Vagina (tissue), 2 donors: ENCODE measurements around the gene SPOPL. TPM values are rescaled to one million over a fixed set of nuclear protein-coding genes. Genes with fewer than 3 reads are reported as not detected.
"Not testable (repeated sequence)": the region's sequence is repeated elsewhere in the genome, so short reads cannot be mapped to it uniquely, and the experiment has no call there.

Source experiments
- DNase-seq, 2 donors: peaks; one replicate each; pipeline ENCODE4 v3.0.0-alpha.2; 2017; ENCODE audit errors: extremely low spot score in 2 of 2
- H3K27ac ChIP-seq: fragments of 200-600 bp; sonication (generic); one replicate; pipeline ENCODE4 v1.5.1; 2019
- H3K27me3 ChIP-seq: fragments of 200-600 bp; sonication (generic); one replicate; pipeline ENCODE4 v1.5.1; 2019
- H3K36me3 ChIP-seq, 2 donors: fragments of 200-600 bp; sonication (generic); one replicate each; pipeline ENCODE4 v1.5.1; 2017 to 2019
- H3K4me1 ChIP-seq: fragments of 200-600 bp; sonication (generic); one replicate; pipeline ENCODE4 v1.5.1; 2019
- H3K4me3 ChIP-seq, 2 donors: fragments of 200-600 bp; sonication (generic); 1 replicate in 1 of 2; 2 replicates in 1 of 2; pipeline ENCODE4 v1.5.1; 2016 to 2019
- H3K9me3 ChIP-seq: fragments of 200-600 bp; sonication (generic); one replicate; pipeline ENCODE4 v1.5.1; 2019
- POLR2A ChIP-seq, 2 donors: fragments of 450-650 bp; IDR thresholded peaks; one replicate each; pipeline ENCODE4 v1.6.1; 2017; ENCODE audit warnings: antibody characterized with exemption in 2 of 2, mild to moderate bottlenecking in 2 of 2, moderate library complexity in 2 of 2
- POLR2AphosphoS5 ChIP-seq, 2 donors: sonication (generic); formaldehyde crosslinking; IDR thresholded peaks; one replicate each; pipeline ENCODE4 v1.9.0; 2017; ENCODE audit warnings: antibody characterized with exemption in 2 of 2, mild to moderate bottlenecking in 2 of 2, low read depth in 1 of 2; ENCODE audit not compliant: insufficient read depth in 1 of 2
- intact Hi-C: fragments of 100-400 bp; cut with DNase I; formaldehyde crosslinking; loops from one replicate; pipeline ENCODE4 v1.15.1; 2023
- total RNA-seq: library from RNA; depleted of rRNA; stranded (reverse); fragments of >200 nt; gene quantifications from one replicate; pipeline ENCODE4 v1.2.3, GENCODE V29; 2016
- TF ChIP-seq, protein P1 (sequence below), 3 experiments: fragments of 450-650 bp in 2 of 3; fragments of 200-600 bp in 1 of 3; sonication (generic) in 1 of 3; IDR thresholded peaks; one replicate each; pipeline ENCODE4 v1.5.1; 2017 to 2019; ENCODE audit warnings: antibody characterized with exemption in 3 of 3, mild to moderate bottlenecking in 2 of 3, moderate library complexity in 2 of 3

The SPOPL gene
- total RNA-seq, 1 donor from 2014 or later: 20.1 TPM

DNA sequence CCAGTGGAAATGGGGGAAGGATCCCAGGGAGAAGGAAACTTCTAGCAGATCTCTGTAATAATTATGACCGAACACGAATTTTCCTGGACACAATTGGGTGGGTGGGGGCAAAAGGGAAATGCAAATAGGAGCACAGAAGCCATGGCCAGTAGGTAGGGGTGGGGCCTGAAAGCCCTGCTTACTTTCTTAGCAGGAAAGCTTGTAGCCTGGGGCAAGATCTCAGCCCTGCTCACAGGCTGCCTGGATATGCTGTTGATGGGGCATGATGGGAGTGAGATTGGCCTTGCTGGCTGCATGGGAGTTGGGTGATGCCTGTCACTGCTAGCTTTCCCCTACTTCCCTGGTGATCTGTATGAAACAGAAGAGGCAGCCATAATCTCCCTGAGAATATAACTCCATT lies 45.9 kb upstream of the SPOPL start:
- Histone ChIP-seq H3K27me3 (no peaks in the 10 kb centered on the region), H3K4me3 (no peak overlapping the region), H3K4me1 (no peaks in the 10 kb centered on the region), H3K27ac (no peak overlapping the region), H3K9me3 (no peaks in the 10 kb centered on the region), H3K36me3 (no peaks in the 10 kb centered on the region)
- intact Hi-C loops: no loop called here
- TF ChIP-seq POLR2A (IDR thresholded peaks at IDR 0.05) (no peak), POLR2AphosphoS5 (IDR thresholded peaks at IDR 0.05; ENCODE audit: insufficient read depth in 1 of 2, low read depth in 1 of 2) (no peak)
- TF ChIP-seq, protein P1, sequence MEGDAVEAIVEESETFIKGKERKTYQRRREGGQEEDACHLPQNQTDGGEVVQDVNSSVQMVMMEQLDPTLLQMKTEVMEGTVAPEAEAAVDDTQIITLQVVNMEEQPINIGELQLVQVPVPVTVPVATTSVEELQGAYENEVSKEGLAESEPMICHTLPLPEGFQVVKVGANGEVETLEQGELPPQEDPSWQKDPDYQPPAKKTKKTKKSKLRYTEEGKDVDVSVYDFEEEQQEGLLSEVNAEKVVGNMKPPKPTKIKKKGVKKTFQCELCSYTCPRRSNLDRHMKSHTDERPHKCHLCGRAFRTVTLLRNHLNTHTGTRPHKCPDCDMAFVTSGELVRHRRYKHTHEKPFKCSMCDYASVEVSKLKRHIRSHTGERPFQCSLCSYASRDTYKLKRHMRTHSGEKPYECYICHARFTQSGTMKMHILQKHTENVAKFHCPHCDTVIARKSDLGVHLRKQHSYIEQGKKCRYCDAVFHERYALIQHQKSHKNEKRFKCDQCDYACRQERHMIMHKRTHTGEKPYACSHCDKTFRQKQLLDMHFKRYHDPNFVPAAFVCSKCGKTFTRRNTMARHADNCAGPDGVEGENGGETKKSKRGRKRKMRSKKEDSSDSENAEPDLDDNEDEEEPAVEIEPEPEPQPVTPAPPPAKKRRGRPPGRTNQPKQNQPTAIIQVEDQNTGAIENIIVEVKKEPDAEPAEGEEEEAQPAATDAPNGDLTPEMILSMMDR (IDR thresholded peaks at IDR 0.05): no peak
- DNase-seq: no peak

DNA sequence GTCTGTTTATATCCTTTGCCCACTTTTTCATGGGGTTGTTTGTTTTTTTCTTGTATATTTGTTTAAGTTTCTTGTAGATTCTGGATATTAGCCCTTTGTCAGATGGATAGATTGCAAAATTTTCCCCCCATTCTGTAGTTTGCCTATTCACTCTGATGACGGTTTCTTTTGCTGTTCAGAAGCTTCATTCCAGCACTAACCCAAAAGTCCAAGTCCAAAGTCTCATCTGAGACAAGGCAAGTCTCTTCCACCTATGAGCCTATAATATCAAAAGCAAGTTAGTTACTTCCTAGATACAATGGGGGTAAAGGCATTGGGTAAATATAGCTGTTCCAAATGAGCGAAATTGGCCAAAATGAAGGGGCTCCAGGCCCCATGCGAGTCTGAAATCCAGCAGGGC lies 38.9 kb upstream of the SPOPL start:
- intact Hi-C loops, H3K4me3 ChIP-seq, H3K27me3 ChIP-seq, DNase-seq, H3K9me3 ChIP-seq, H3K4me1 ChIP-seq, H3K27ac ChIP-seq, H3K36me3 ChIP-seq: not testable (repeated sequence)

DNA sequence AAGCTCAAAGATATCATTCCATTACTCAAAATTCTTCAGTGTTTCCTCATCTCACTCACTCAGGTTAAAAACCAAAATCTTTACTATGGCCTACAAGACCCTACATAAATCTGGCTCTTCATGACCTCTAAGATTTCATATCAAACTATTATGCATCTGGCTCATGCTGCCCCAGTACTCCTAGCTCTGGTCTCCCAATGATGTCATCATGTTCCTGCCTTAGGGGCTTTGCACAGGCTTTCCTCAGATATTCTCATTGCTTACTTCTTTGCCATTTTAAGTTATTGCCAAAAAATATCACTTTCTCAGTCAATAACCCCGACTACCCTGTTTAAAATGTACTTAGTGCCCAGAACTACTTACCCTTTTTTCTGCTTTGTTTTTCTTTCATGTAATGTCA lies 33.0 kb upstream of the SPOPL start:
- TF ChIP-seq POLR2A (IDR thresholded peaks at IDR 0.05): no peak
- H3K27ac ChIP-seq: no peak overlapping the region
- no peak overlapping the region for H3K4me3 ChIP-seq
- no peaks in the 10 kb centered on the region for H3K27me3 ChIP-seq
- no peaks in the 10 kb centered on the region for H3K9me3 ChIP-seq
- intact Hi-C loops: no loop called here
- DNase-seq: no peak
- H3K36me3 ChIP-seq: no peaks in the 10 kb centered on the region
- H3K4me1 ChIP-seq: no peaks in the 10 kb centered on the region

DNA sequence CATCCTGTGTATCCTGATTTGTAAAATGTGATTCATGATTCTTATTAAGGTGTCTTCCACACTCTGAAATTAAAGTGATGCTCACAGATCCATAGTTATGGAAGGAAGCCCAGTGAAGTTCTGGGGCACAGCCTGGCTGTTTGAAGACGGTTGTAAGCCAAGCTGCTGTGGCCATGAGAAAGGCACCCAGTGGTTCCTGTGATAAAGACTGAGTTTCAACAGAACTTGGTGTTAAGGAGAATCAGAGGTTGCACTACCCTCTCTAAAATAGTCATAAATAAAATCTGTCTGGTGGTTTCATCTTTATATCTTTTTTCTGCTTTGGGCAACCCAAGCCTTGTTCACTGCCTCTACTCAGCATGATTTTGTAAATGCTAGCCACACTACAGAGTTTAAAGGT lies 32.2 kb upstream of the SPOPL start:
- no peak for DNase-seq
- intact Hi-C loops: no loop called here

DNA sequence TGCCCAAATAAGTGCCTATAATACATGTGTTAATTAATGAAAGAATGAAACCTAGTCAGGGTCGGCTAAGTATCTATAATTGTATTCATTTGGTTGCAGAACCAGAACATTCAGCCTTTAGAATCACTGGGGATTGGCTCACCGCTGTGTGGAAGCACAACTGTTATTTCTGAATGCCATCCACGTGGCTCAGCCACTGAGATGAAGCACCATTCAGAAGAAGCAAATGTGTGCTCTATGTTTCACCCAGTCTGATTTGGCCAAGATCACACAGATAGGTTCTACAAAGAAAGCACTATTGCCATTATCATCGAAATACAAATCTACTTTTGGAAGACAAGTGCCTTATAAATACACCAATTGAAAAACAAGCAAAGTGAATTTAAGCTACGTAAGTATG lies 30.6 kb upstream of the SPOPL start:
- H3K4me1 ChIP-seq: no peaks in the 10 kb centered on the region
- no peaks in the 10 kb centered on the region for H3K27me3 ChIP-seq
- H3K27ac ChIP-seq: no peak overlapping the region
- H3K9me3 ChIP-seq: no peaks in the 10 kb centered on the region
- TF ChIP-seq, protein P1 (IDR thresholded peaks at IDR 0.05): no peak
- no peak for TF ChIP-seq POLR2A (IDR thresholded peaks at IDR 0.05)
- no peak for TF ChIP-seq POLR2AphosphoS5 (IDR thresholded peaks at IDR 0.05; ENCODE audit: insufficient read depth in 1 of 2, low read depth in 1 of 2)
- DNase-seq: no peak
- intact Hi-C loops: no loop called here
- no peak overlapping the region for H3K4me3 ChIP-seq
- H3K36me3 ChIP-seq: no peaks in the 10 kb centered on the region

More for the DNA sequence above, 32.2 kb upstream of the SPOPL start:
- Histone ChIP-seq H3K4me3 (no peak overlapping the region), H3K27me3 (no peaks in the 10 kb centered on the region), H3K36me3 (no peaks in the 10 kb centered on the region), H3K27ac (no peak overlapping the region), H3K4me1 (no peaks in the 10 kb centered on the region), H3K9me3 (no peaks in the 10 kb centered on the region)
- TF ChIP-seq POLR2AphosphoS5 (IDR thresholded peaks at IDR 0.05; ENCODE audit: insufficient read depth in 1 of 2, low read depth in 1 of 2) (no peak), POLR2A (IDR thresholded peaks at IDR 0.05) (no peak)
- TF ChIP-seq, protein P1 (IDR thresholded peaks at IDR 0.05): no peak

DNA sequence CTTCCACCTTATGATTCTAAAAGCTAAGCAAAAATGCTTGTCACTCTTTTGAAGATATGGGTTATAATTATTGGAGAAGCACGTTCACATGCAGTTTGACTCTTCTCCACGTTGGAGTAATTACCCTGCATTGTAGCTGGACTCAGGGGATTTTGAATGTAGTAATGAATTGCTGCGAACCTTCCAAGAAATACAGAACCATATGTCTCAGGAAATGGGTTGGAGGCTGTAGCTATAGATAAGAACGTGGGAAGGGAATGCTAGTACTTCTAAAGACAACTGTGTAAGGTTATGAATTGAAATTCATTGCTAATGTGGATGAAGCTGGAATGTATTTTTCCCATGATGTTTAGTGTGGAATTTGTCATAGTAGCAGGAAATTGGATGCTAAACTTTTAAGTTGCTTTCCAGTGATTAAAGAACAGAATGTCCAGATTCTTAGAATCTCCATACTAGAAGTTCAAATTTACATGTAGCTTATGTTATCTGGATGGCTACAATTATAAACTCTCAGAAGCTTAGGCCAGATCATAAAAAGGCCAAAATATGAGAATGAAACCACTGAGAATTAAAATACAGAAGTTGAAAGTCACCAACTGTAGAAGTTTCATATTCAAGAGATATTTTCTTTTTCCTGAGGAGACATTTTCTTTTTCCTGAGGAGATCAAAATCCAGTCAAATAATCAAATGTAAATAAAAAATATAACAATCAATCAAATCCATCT lies 27.3 kb upstream of the SPOPL start:
- H3K4me3 ChIP-seq: no peak overlapping the region
- no peak overlapping the region for H3K27ac ChIP-seq

More for the DNA sequence above, 27.3 kb upstream of the SPOPL start:
- H3K9me3 ChIP-seq: no peaks in the 10 kb centered on the region
- no peaks in the 10 kb centered on the region for H3K27me3 ChIP-seq
- no peak for TF ChIP-seq POLR2AphosphoS5 (IDR thresholded peaks at IDR 0.05; ENCODE audit: insufficient read depth in 1 of 2, low read depth in 1 of 2)
- TF ChIP-seq POLR2A (IDR thresholded peaks at IDR 0.05): no peak
- TF ChIP-seq, protein P1 (IDR thresholded peaks at IDR 0.05): no peak
- no peak for DNase-seq
- H3K4me1 ChIP-seq: no peaks in the 10 kb centered on the region
- H3K36me3 ChIP-seq: no peaks in the 10 kb centered on the region
- intact Hi-C loops: no loop called here
